Cardiac fibroblast (primary cell): ENCODE measurements around the gene NAXE.
"Not testable (repeated sequence)": the region's sequence is repeated elsewhere in the genome, so short reads cannot be mapped to it uniquely, and the experiment has no call there.

Experiments used
- DNase-seq, 2 donors: peaks; one replicate each; pipeline versions ENCODE4 v3.0.0 to v3.0.0-alpha.2; 2010; ENCODE audit warnings: low read depth in 2 of 2
- H3K4me3 ChIP-seq, 2 donors: replicated peaks in 1 of 2; 1 replicate in 1 of 2; 2 replicates in 1 of 2; pipeline ENCODE4 v1.5.1; 2011; ENCODE audit warnings: low read depth in 2 of 2, low read length in 2 of 2, mild to moderate bottlenecking in 2 of 2, moderate library complexity in 1 of 2
- CTCF ChIP-seq: IDR thresholded peaks from one replicate; pipeline ENCODE4 v1.5.1; 2011; ENCODE audit warnings: low read depth, mild to moderate bottlenecking, low read length, inconsistent platforms

Gene NAXE

GRCh38 chr1:156549390-156549789, 42.2 kb upstream of the NAXE start:
- no peak for DNase-seq
- no peak overlapping the region for H3K4me3 ChIP-seq
- no peak for TF ChIP-seq CTCF

DNA sequence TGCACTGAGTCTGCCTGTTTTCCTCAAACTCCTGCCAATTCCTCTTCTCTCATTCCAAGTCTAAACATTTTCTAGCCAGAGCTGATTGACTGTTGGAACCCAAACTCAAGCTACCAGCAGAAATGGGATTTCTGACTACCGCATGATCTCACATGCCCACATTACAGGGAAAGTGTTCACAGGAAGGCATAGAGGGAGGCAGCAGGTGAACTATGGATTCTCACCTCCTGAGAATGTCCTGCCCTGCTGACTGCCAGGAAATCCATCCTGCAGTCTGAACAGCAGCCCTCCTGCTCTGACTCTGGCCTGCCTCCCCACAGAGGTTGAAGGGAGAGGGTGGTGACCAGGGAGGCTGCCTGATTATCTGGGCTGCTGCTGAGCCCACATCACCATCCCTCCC, 41.7 kb upstream of the NAXE start:
- TF ChIP-seq CTCF: no peak
- H3K4me3 ChIP-seq: no peak overlapping the region
- DNase-seq: no peak

GRCh38 chr1:156550346-156550745, 41.2 kb upstream of the NAXE start:
- DNase-seq: no peak
- TF ChIP-seq CTCF: no peak
- H3K4me3 ChIP-seq: no peak overlapping the region

DNA sequence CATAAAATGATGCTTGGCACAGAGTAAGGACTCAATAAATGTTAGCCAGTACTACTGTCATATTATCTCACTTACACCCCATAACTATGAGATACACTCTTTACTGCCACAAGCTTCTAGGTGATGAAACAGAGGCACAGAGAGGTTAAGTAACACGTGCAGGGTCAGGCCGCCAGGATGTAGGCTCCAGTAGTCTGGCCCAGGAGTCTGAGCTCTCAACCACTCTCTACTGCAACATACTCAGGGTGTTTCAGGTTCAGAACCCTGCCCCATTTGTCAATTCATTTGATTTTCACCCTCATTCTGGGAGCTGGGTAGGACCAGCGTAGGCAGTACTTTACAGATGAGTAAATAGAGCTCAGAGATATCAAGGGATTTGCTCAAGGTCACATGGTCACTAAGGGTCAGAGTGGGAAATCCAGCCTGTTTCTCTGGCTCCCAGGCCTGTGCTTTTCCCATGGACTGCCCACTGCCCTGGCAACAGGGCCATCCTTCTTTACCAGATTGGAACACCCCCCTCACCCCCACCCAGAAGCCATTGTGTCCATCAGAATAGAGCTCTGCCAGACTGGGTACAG, 40.4 kb upstream of the NAXE start:
- no peak for DNase-seq
- TF ChIP-seq CTCF: no peak
- H3K4me3 ChIP-seq: no peak overlapping the region

GRCh38 chr1:156551869-156552268, 39.7 kb upstream of the NAXE start:
- no peak for TF ChIP-seq CTCF
- H3K4me3 ChIP-seq: no peak overlapping the region
- peak in 1 of 2 donors; percentile 57 for DNase-seq

DNA sequence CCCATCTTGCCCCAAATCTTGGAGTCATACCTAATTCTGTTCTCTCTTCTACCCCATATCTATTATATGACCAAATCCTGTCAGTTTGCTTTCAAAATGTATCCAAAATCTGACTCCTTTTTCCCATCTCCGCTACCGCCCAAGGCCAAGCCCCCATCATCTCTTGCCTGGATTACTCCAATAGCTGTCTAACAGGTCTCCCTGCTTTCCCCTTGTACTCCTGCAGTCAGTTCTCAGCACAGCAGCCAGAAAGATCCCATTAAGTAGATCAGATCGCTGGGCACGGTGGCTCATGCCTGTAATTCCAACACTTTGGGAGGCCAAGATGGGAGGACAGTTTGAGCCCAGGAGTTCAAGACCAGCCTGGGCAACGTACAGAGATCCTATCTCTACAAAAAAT, 39.1 kb upstream of the NAXE start:
- no peak for TF ChIP-seq CTCF
- no peak overlapping the region for H3K4me3 ChIP-seq
- no peak for DNase-seq

GRCh38 chr1:156552937-156553336, 38.6 kb upstream of the NAXE start:
- DNase-seq: peak in 1 of 2 donors; percentile 13
- H3K4me3 ChIP-seq: not testable (repeated sequence)
